ENCODE data around the gene ZNF169.
"Not testable (repeated sequence)": the region's sequence is repeated elsewhere in the genome, so short reads cannot be mapped to it uniquely, and the experiment has no call there.

DNA sequence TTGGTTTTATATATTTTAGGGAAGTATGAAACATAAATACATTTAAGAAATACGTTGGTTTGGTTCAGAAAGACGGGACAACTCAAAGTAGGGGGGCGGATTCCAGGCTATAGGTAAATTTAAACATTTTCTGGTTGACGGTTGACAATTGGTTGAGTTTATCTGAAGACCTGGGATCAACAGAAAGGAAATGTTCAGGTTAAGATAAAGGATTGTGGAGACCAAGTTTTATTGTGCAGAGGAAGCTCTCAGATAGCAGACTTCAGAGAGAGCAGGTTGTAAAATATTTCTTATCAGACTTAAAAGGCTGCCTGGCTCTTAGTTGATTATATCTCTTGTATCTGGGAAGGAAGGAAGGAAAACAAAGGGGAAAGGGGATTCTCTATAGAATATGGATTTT, 17.9 kb downstream of the ZNF169 start:
- TF ChIP-seq, protein P1, sequence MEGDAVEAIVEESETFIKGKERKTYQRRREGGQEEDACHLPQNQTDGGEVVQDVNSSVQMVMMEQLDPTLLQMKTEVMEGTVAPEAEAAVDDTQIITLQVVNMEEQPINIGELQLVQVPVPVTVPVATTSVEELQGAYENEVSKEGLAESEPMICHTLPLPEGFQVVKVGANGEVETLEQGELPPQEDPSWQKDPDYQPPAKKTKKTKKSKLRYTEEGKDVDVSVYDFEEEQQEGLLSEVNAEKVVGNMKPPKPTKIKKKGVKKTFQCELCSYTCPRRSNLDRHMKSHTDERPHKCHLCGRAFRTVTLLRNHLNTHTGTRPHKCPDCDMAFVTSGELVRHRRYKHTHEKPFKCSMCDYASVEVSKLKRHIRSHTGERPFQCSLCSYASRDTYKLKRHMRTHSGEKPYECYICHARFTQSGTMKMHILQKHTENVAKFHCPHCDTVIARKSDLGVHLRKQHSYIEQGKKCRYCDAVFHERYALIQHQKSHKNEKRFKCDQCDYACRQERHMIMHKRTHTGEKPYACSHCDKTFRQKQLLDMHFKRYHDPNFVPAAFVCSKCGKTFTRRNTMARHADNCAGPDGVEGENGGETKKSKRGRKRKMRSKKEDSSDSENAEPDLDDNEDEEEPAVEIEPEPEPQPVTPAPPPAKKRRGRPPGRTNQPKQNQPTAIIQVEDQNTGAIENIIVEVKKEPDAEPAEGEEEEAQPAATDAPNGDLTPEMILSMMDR (IDR thresholded peaks at IDR 0.05): not testable (repeated sequence)
- TF ChIP-seq POLR2A (IDR thresholded peaks at IDR 0.05): not testable (repeated sequence)

Measured in right lobe of liver (tissue), 4 donors.